GM12878 (cell line): ENCODE results near the gene PIMREG. TPM values are rescaled to one million over a fixed set of nuclear protein-coding genes. Genes with fewer than 3 reads are reported as not detected.

Source experiments
- ATAC-seq: fragments of 200-7000 bp; cut with Tn5 transposase; 3 replicates; pipeline ENCODE4 v1.9.1; 2020; ENCODE audit warnings: mild to moderate bottlenecking, moderate library complexity
- BruUV-seq: library from RNA; stranded (reverse); fragments of 400-500 nt; replicated peaks from 2 replicates; lab custom pipeline; 2021; lab: Mats Ljungman, UMichigan
- CTCF ChIA-PET: fragments of 300-600 bp; sonication (Branson Sonifier 250); formaldehyde crosslinking; extraction: SDS; loops from one replicate; lab custom pipeline; 2021; ENCODE audit warnings: inconsistent platforms; lab: Yijun Ruan, JAX
- POLR2A ChIA-PET: fragments of 350-600 bp; formaldehyde crosslinking; extraction: SDS; loops from one replicate; lab custom pipeline; 2021; ENCODE audit warnings: inconsistent platforms; lab: Charles Lee
- RAD21 ChIA-PET: fragments of 300-600 bp; sonication (Branson Sonifier 250); formaldehyde crosslinking; loops from one replicate; lab custom pipeline; 2023; ENCODE audit warnings: antibody characterized with exemption; ENCODE audit not compliant: unreplicated experiment; lab: Charles Lee
- SMC1A ChIA-PET: fragments of 300-600 bp; sonication (Branson Sonifier 250); formaldehyde crosslinking; loops from one replicate; lab custom pipeline; 2023; ENCODE audit not compliant: unreplicated experiment, uncharacterized antibody; lab: Charles Lee
- DNase-seq: peaks from one replicate; pipeline ENCODE4 v3.0.0-alpha.2; 2011; ENCODE audit warnings: low read depth, low spot score
- FAIRE-seq: peaks from 3 replicates; lab custom pipeline; 2011; peaks lifted over from hg19 to GRCh38; lab: Jason Lieb, UNC
- H2AFZ ChIP-seq: 2 replicates; pipeline ENCODE4 v1.6.0; 2011; ENCODE audit warnings: low read depth, low read length, control low read depth; ENCODE audit not compliant: control insufficient read depth
- H3K27ac ChIP-seq: 2 replicates; pipeline ENCODE4 v1.5.1; 2011; ENCODE audit warnings: control low read depth; ENCODE audit not compliant: control insufficient read depth, insufficient read depth
- H3K27me3 ChIP-seq, 2 experiments: replicated peaks in 1 of 2; 2 replicates each; pipeline versions ENCODE4 v1.6.0 to v1.6.1; 2011; ENCODE audit warnings: low read length in 1 of 2; ENCODE audit not compliant: control insufficient read depth in 2 of 2, insufficient read depth in 2 of 2
- H3K36me3 ChIP-seq, 2 experiments: 2 replicates each; pipeline ENCODE4 v1.5.1; 2011; ENCODE audit warnings: low read length in 1 of 2; ENCODE audit not compliant: control insufficient read depth in 2 of 2, insufficient read depth in 2 of 2
- H3K4me1 ChIP-seq: 2 replicates; pipeline ENCODE4 v1.6.1; 2011; ENCODE audit warnings: mild to moderate bottlenecking, low read length, moderate library complexity, mixed read lengths; ENCODE audit not compliant: control insufficient read depth, insufficient read depth
- H3K4me2 ChIP-seq: 2 replicates; pipeline ENCODE4 v1.6.0; 2011; ENCODE audit warnings: control low read depth; ENCODE audit not compliant: control insufficient read depth, insufficient read depth
- H3K4me3 ChIP-seq: fragments of 200-600 bp; sonication (generic); 2 replicates; pipeline ENCODE4 v1.5.1; 2016
- H3K79me2 ChIP-seq: 2 replicates; pipeline ENCODE4 v1.6.0; 2011; ENCODE audit warnings: low read length; ENCODE audit not compliant: control insufficient read depth, insufficient read depth
- H3K9ac ChIP-seq: 2 replicates; pipeline ENCODE4 v1.8.0; 2011; ENCODE audit warnings: low read length, control low read depth, mixed read lengths; ENCODE audit not compliant: control insufficient read depth, insufficient read depth
- H3K9me3 ChIP-seq: replicated peaks from 3 replicates; pipeline ENCODE4 v1.5.1; 2011; ENCODE audit warnings: mild to moderate bottlenecking, low read length; ENCODE audit not compliant: control insufficient read depth, insufficient read depth
- H4K20me1 ChIP-seq: 2 replicates; pipeline ENCODE4 v1.6.0; 2011; ENCODE audit not compliant: control insufficient read depth, insufficient read depth
- ATF7 ChIP-seq: fragments of 450-650 bp; IDR thresholded peaks from 2 replicates; pipeline ENCODE4 v1.6.1; 2016; ENCODE audit warnings: low read depth, mild to moderate bottlenecking
- BCL3 ChIP-seq: IDR thresholded peaks from 2 replicates; pipeline ENCODE4 v1.6.1; 2011; ENCODE audit warnings: borderline replicate concordance, low read depth, mild to moderate bottlenecking, moderate library complexity, low read length; ENCODE audit not compliant: insufficient read depth, poor library complexity, severe bottlenecking
- CBFB ChIP-seq: IDR thresholded peaks from 2 replicates; pipeline ENCODE4 v1.6.1; 2016; ENCODE audit warnings: antibody characterized with exemption, low read depth
- CHD4 ChIP-seq: fragments of 200-600 bp; sonication (generic); IDR thresholded peaks from 2 replicates; pipeline ENCODE4 v1.6.1; 2016; ENCODE audit warnings: mild to moderate bottlenecking
- ESRRA ChIP-seq: IDR thresholded peaks from 2 replicates; pipeline ENCODE4 v1.6.1; 2012; ENCODE audit warnings: mild to moderate bottlenecking, low read length, improper control_type of control experiment
- GABPA ChIP-seq: IDR thresholded peaks from 2 replicates; pipeline ENCODE4 v1.6.1; 2014; ENCODE audit warnings: antibody characterized with exemption, low read depth, mild to moderate bottlenecking, inconsistent platforms
- GATAD2B ChIP-seq: fragments of 450-650 bp; conservative IDR thresholded peaks from 2 replicates; pipeline ENCODE4 v1.6.1; 2017; ENCODE audit warnings: low read depth, mild to moderate bottlenecking, moderate library complexity
- IKZF2 ChIP-seq, 2 experiments: fragments of 450-650 bp; IDR thresholded peaks; 2 replicates each; pipeline ENCODE4 v1.6.1; 2017; ENCODE audit warnings: mild to moderate bottlenecking in 2 of 2, moderate library complexity in 2 of 2
- KAT2A ChIP-seq: conservative IDR thresholded peaks from 2 replicates; pipeline ENCODE4 v1.6.1; 2011; ENCODE audit warnings: low read depth, low read length; ENCODE audit not compliant: control insufficient read depth
- MEF2A ChIP-seq: IDR thresholded peaks from 2 replicates; pipeline ENCODE4 v1.6.1; 2011; ENCODE audit warnings: low read depth, mild to moderate bottlenecking, low read length, moderate library complexity; ENCODE audit not compliant: insufficient read depth
- NRF1 ChIP-seq: conservative IDR thresholded peaks from 2 replicates; pipeline ENCODE4 v1.6.1; 2011; ENCODE audit warnings: mild to moderate bottlenecking, low read depth, low read length, improper control_type of control experiment
- PKNOX1 ChIP-seq: fragments of 450-650 bp; IDR thresholded peaks from 2 replicates; pipeline ENCODE4 v1.6.1; 2016; ENCODE audit warnings: mild to moderate bottlenecking
- REST ChIP-seq: IDR thresholded peaks from 2 replicates; pipeline ENCODE4 v1.6.1; 2012; ENCODE audit warnings: mild to moderate bottlenecking, low read depth, low read length
- SKIL ChIP-seq: fragments of 450-650 bp; IDR thresholded peaks from 2 replicates; pipeline ENCODE4 v1.6.1; 2017; ENCODE audit warnings: mild to moderate bottlenecking, low read depth, inconsistent platforms; ENCODE audit not compliant: poor library complexity, severe bottlenecking
- SREBF1 ChIP-seq: IDR thresholded peaks from 2 replicates; pipeline ENCODE4 v1.6.1; 2012; ENCODE audit warnings: mild to moderate bottlenecking, low read length
- WGBS: methylation state at CpG from one replicate; pipeline ENCODE4 v1.1.6; 2016; ENCODE audit warnings: low lambda C conversion rate; ENCODE audit not compliant: insufficient replicate concordance, insufficient coverage; ENCODE audit errors: missing lambda C conversion rate; 5-methylcytosine and 5-hydroxymethylcytosine counted together
- in situ Hi-C: fragments of 300-500 bp; cut with MboI; formaldehyde crosslinking; loops from 9 replicates; pipeline ENCODE4 v1.14.3; 2018; ENCODE audit warnings: mixed read lengths
- intact Hi-C: fragments of 100-400 bp; cut with micrococcal nuclease; formaldehyde crosslinking; loops from one replicate; pipeline ENCODE4 v1.14.2; 2022; ENCODE audit not compliant: unreplicated experiment
- polyA plus RNA-seq, 11 experiments: library from polyadenylated mRNA; depleted of rRNA in 4 of 11; unstranded in 6 of 11; stranded (reverse) in 5 of 11; fragments of >200 nt; fragmentation: Nextera tagmentation in 4 of 11; fragmentation: Illumina TruSeq in 1 of 11; extraction: Ambion mirVana in 4 of 11; extraction: Trizol in 1 of 11; gene quantifications; 1 replicate in 1 of 11; 2 replicates in 10 of 11; pipeline versions ENCODE4 v1.2.1 to v1.2.3, GENCODE V29; 2011 to 2016; ENCODE audit warnings: inconsistent platforms in 2 of 11, missing spikeins in 2 of 11, low read depth in 1 of 11
- total RNA-seq, 4 experiments: library from RNA; depleted of rRNA in 3 of 4; stranded (reverse); fragments of >200 nt in 3 of 4; fragmentation: Illumina TruSeq in 1 of 4; extraction: Trizol in 1 of 4; gene quantifications; 2 replicates each; pipeline versions ENCODE4 v1.2.1 to v1.2.3, GENCODE V29; 2013 to 2021

PIMREG gene
- total and polyA plus RNA-seq, 10 of the 15 experiments (the other 5 are each of a cell fraction or from before 2014, with no cell fraction given) = 2.8 to 35.8 (median 25.2) TPM

DNA sequence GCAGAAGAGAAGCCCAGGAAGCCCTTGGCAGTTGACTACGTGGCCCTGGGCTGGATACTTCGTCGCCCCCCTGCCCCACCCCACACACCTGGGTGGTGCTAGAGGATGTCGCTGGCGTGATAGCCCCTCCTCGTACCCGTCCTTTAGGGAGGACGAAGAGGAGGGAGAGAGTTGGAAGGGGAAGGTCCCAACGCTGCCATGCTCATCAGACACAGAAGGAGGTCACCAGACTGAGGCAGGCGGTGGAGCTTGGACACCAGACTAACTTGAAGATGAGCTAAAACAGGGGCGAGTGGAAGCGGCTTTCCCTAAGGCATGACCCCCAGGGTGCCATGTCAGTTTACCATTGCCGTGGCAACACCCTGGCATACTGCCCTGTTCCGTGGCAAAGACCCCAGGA, 20.3 kb upstream of the PIMREG start (continued):
- TF ChIP-seq BCL3 = no peak
- no peak for TF ChIP-seq KAT2A
- TF ChIP-seq PKNOX1 = no peak

DNA sequence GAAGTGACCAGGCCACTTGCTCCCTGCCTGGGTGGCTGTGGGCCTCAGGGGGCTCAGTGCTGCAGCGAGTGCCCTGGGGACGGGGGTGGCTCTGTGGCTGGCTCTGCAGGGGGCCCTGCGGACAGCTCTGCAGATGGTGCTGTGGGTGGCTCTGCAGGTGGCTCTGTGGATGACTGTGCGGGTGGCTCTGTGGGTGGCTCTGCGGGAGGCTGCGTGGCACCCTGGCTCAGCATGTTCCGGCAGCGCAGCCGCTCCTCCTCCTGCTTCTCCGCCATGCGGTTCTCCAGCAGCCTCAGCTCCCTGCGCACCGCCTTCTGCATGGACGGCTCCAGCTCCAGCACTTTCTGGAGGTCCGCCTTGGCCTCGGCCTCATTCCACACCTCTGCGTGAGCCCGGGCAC, 18.8 kb upstream of the PIMREG start:
- no TSS peak for BruUV-seq
- intact Hi-C loops (no loop called here), in situ Hi-C loops (no loop called here)
- Histone ChIP-seq H3K4me2 (no peak overlapping the region), H3K4me3 (no peak overlapping the region), H3K36me3 (no peaks in the 10 kb centered on the region), H3K4me1 (peaks cover 7% of the 10 kb centered on the region), H4K20me1 (no peaks in the 10 kb centered on the region), H3K27me3 (no peaks in the 10 kb centered on the region; a peak in 1 of 4 replicates), H3K79me2 (no peaks in the 10 kb centered on the region), H3K27ac (no peak overlapping the region), H3K9me3 (no peaks in the 10 kb centered on the region; the same call in 2 of the 3 replicates), H3K9ac (no peak overlapping the region), H2AFZ (no peak overlapping the region)
- FAIRE-seq = no peak
- ChIA-PET SMC1A (no interaction called here), RAD21 (interaction anchor here (1.9 kb wide), 1 partner anchor 838 kb away, joined by 6 read pairs; no protein-coding TSS in a partner anchor), POLR2A (interaction anchor here (0.7 kb wide), 1 partner anchor 61 kb away, joined by 3 read pairs; no protein-coding TSS in a partner anchor), CTCF (interaction anchor here (0.7 to 2.8 kb wide), 5 partner anchors 10 to 839 kb away, joined by 3 to 9 read pairs (median 4); partner anchors contain the start of gene AIPL1)
- ATAC-seq = no peak
- no peak for DNase-seq
- WGBS = 50% methylated on average over 18 of the region's 18 CpGs
- TF ChIP-seq SREBF1 = no peak
- TF ChIP-seq GABPA = no peak
- TF ChIP-seq GATAD2B = no peak
- TF ChIP-seq ATF7 = no peak
- no peak for TF ChIP-seq MEF2A
- TF ChIP-seq CHD4 = no peak
- TF ChIP-seq IKZF2 (IDR thresholded peaks at IDR 0.05) = no peak
- no peak for TF ChIP-seq ESRRA
- no peak for TF ChIP-seq SKIL
- TF ChIP-seq CBFB = no peak
- no peak for TF ChIP-seq NRF1
- TF ChIP-seq REST = no peak
